Measurements from ENCODE around the gene KCNJ10. TPM values are rescaled to one million over a fixed set of nuclear protein-coding genes. Genes with fewer than 3 reads are reported as not detected.

Gene KCNJ10
- polyA plus RNA-seq, 4 donors, result 1.0 to 29.7 (median 25.0) TPM

DNA sequence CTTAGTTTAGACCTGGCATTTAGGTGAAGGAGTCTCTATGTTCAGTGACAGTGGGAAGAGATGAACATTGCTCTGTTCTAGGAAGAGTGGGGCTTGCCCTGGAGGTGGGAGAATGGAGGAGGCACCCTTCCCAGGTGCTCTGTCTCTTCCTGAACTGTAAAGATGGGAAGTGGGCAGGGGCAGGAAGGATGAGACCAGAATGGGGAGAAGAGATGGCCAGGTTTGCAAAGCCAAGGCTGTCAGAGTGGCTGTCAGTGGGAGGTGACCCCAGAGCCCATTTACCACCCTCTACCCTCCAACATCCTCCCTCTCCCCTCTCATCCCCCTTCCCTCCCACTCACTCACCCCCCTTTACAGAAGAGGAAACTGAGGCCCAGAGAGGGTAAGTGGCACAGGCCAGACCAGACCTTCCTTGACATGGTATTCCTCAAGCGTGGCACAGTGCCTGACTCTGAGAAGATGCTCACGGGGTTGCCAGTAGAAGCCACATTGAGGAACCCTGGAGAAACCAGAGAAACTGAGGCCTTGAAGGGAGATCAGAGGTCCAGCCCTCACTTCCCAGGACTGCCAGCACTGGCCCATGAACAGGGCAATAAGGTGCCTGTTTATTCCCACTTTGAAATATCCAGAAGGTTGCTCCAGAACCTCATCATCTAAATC lies 29.9 kb upstream of the KCNJ10 start:
- no peak for DNase-seq (ENCODE audit: low read depth in 4 of 4, low spot score in 3 of 4)

- DNase-seq (ENCODE audit: low read depth in 4 of 4, low spot score in 3 of 4), result peak; percentile 83 to 91 (median 90)
These were observed 29.0 kb upstream of the KCNJ10 start for GRCh38 chr1:160098852-160099561.

DNA sequence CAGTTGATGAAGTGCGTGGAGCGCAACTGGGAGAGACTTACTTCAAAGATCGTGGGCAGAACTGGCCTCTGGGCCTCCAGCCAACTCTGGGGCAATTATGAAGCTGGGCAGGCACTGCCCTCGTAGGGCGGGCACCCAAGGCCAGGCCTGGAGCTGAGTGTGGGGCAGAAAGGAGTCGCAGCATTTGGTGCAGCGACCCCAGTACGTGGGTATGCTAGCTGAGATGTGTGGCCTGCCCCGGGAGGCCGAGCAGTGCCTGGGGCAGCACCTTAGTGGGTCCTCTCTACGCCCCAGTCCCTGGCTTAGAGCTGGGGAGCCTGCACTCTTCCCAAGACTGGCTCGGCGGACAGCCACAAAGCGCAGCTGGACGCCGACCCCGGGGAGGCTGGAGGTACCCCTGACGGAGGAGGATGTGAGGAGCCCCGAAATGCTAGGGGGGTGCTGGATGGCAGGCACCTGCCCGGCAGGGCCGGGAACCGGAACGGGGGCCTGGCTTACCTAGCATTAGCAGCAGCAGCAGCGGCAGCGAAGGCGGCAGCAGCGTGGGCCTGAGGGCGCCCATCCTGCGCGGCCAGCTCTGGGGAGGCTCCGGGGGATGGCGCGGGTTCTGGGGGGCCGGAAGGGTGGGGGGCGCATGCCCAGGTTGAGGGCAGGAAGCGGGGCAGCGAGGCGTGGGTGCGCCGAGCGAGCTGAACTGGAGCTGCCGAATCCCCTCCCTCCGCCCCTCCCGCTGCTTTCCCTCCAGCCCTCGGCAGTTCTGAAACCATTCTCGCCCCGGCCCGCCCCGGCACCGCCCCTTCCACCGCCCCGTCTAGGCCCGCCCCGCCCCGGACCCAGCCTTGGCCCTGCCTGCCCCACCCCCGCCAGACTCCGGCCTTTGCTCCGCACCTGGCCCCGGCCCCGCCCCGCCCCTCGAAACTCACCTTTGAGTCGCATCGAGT lies 28.2 kb upstream of the KCNJ10 start, which contains the start of gene IGSF8:
Gene IGSF8 (minus strand): TSS at position 709 of the 941 bp plus-strand sequence. CDS start 147 bp downstream, at position 562.
- peak in 2 of 4 donors; percentile 68 to 76 for DNase-seq (ENCODE audit: low read depth in 4 of 4, low spot score in 3 of 4)

DNA sequence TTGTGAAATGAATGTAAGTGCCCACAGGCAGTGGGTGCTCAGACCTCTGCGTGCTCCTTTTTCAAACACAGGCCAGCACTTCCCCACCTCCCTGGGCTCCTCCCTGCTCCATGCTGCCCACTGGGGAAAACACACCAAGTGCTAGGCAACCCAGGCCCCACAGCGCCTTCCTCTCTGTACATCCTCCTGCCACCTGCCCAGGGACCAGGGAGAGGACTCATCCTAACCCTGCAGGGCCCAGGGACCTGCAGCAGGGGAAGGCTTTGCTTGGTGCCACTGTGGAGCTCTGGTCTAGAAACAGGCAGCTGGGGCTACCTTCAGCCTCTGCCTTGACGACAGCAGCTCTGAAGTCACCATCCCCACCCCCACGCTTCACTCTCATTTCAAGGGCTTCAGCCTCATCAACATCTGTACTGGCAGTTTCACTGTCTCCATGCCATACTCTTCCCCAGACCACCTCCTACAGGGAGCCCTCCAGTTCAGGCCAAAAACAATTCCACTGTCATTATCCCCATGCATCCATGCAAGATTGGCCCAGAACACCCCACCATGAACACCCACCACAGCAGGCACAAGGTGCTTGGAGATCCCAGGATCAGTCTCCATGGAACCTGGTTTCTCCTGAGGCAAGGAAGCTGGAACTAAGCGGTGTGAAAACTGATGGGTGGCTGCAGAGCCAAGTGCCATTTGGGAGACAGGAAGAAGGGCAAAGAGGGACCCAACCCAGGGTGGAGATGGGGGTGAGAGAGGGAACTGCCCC lies 27.4 kb upstream of the KCNJ10 start:
- no peak for DNase-seq (ENCODE audit: low read depth in 4 of 4, low spot score in 3 of 4)

DNA sequence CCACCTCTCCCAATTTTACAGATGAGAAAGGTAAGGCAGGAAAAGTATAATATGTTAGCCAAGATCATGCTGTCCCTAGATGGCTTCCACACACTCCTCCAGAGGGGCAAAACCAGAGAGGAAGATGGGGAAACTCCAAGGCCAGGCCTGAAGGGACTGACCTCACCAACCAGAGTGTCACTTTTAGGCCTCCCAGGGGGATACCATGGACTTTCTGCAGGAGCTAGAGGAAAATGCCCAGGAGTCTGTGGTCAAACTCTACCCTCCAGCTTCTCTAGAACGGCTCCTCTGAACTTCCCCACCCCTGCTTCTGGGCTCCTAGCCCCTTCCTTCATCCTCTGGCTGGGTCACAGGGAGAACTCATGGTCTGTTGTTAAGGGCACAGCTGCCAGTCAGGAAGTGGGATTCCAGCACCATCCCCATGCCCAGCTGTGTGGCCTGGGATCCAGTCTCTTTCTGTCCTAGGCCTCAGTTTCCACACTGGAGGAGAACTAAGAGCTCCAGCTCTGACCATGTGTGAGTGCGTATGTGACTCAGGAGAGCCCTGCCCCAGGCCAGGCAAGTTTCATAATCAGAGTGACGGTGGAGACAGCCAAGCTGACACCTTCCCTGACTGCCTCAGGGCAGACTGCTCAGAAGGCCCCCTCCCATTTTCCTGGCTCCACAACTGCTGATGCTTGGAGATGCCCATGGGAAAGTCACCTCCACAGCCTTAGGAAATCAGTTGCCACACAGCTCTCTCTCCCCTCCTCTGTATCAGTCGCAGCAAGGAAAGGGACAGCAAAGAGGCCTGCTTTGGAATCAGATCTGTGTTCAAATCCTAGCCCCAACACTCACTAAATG lies 26.5 kb upstream of the KCNJ10 start:
- DNase-seq (ENCODE audit: low read depth in 4 of 4, low spot score in 3 of 4), result no peak

- no peak for DNase-seq (ENCODE audit: low read depth in 4 of 4, low spot score in 3 of 4)
These were observed 25.6 kb upstream of the KCNJ10 start for GRCh38 chr1:160095382-160096105.

GRCh38 chr1:160094806-160095205 lies 24.8 kb upstream of the KCNJ10 start:
- DNase-seq (ENCODE audit: low read depth in 4 of 4, low spot score in 3 of 4), result no peak

DNA sequence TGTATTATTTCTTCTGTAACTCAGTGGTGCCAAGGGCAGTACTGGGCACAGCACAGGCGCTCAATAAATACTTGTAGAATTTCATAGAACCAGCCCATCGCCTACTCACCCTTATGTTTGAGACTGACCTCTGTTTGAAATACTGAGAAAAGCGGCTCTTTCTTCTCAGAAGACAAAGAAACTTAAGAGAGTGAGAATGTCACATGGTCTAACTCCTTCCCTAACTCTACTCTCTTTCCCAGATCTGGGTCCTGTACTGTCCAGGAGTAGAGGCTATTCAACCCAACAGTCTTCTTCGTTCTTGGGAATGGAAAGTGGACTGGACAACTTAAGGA lies 24.3 kb upstream of the KCNJ10 start:
- no peak for DNase-seq (ENCODE audit: low read depth in 4 of 4, low spot score in 3 of 4)

GRCh38 chr1:160093624-160094290 lies 23.8 kb upstream of the KCNJ10 start:
- DNase-seq (ENCODE audit: low read depth in 4 of 4, low spot score in 3 of 4), result no peak

DNA sequence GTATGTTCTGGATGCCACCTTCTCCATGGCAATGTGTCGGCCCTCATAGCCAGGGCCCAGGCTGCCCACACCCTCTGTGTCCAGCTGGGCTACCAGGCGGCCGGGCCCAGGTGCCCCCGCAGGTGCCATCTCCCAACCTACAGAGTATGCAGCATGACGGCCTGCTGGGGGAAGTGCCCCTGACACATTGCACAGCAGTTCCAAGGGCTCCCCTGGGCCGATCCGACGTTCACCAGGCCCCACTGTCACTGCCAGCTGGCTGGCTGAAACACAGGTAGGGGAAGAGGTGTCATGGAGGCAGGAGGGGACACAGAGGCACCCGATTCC lies 23.1 kb upstream of the KCNJ10 start:
- DNase-seq (ENCODE audit: low read depth in 4 of 4, low spot score in 3 of 4), result no peak

DNA sequence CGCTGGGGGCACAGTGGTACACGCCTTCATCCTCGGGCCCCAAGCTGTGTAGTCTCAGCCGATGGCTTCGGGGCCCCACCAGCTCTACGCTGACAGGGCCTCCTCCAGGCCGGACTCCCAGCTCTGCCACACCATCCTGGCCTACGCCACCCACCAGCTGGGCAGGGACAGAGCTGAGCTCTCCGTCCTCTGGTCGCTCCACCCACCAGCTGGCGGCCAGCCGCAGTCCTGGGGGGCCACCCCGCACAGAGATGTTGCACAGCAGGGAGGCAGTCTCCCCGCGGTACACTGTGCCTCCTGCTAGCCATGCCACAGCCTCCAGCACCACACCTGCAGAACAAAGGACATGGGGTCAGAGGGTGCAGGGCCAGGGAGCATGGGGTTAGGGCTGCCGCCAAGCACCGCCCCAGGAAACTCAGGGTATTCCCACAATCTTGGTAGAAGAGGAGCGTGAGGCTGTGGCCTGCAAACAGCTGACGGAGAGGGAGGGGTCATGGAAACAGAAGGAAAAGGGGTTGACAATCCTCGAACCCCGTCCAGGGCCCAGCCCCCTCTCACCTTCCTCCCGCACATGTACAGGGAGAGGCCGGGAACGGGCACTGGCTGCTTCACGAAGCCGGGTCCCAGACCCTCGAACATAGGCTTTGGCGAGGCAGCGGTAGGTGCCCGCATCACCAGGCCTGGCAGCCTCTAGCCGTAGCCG lies 22.6 kb upstream of the KCNJ10 start:
- no peak for DNase-seq (ENCODE audit: low read depth in 4 of 4, low spot score in 3 of 4)

DNA sequence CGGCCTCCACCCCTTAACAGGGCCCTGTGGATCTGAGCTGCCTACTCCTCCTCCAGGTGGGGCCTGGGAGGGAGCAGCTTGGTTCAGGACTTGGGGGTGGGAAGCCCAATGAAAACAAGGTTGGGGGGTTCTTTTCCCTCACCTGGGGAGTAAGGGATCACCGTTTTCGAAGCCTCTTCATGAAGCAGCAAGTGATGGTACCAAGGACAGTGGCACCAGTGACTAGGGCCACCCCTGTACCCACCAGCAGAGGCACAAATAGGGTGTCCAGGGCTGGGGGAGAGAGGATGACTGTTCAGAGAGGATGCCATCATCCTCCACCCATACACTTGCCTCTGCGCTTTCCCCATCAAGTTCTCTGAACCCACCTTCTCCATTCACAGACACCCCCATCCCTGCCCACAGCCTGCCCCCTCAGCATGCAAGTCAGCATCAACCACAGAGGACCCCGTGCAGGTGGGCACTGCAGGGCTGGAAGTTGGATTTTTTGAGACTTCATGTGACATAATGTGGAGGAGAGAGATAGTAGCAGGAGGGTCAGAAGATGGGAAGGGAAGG lies 21.8 kb upstream of the KCNJ10 start:
- DNase-seq (ENCODE audit: low read depth in 4 of 4, low spot score in 3 of 4), result no peak

DNA sequence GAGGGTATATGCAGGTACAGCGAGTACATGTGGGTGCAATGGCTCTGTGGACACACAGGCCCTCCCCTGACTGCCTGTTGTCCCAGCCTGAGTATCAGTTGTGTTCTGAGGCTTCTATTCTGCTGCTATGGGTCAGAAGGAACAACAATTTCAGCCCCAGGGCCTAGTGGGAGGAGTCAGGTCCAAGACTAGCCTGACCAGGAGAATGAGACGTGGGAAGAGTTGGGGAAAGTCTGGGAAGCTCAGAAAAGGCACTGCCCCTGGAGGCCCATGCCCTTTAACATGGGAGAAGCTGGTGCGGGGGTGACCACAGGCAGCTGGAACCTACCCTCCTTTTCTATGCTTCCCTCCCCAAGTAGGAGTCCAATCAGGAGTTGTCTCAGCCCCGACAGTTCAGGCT lies 20.8 kb upstream of the KCNJ10 start:
- no peak for DNase-seq (ENCODE audit: low read depth in 4 of 4, low spot score in 3 of 4)

GRCh38 chr1:160089883-160090282 lies 19.9 kb upstream of the KCNJ10 start:
- no peak for DNase-seq (ENCODE audit: low read depth in 4 of 4, low spot score in 3 of 4)

- DNase-seq (ENCODE audit: low read depth in 4 of 4, low spot score in 3 of 4), result no peak
These were observed 17.2 kb upstream of the KCNJ10 start for GRCh38 chr1:160087118-160087662.

- DNase-seq (ENCODE audit: low read depth in 4 of 4, low spot score in 3 of 4), result no peak
These were observed 16.5 kb upstream of the KCNJ10 start for GRCh38 chr1:160086456-160086892.
